ENCODE measurements around the gene CPLX1.
"Not testable (repeated sequence)": the region's sequence is repeated elsewhere in the genome, so short reads cannot be mapped to it uniquely, and the experiment has no call there.

CPLX1 gene

GRCh38 chr4:764405-765169 lies 61.3 kb downstream of the CPLX1 start:
- no peak for FAIRE-seq
- TF ChIP-seq POLR2A (IDR thresholded peaks at IDR 0.05; ENCODE audit: low read depth, low read length) (no peak), SPI1 (IDR thresholded peaks at IDR 0.05; ENCODE audit: low read depth, low read length) (no peak), POU2F2 (IDR thresholded peaks at IDR 0.05; ENCODE audit: low read depth, low read length) (no peak), POLR2AphosphoS5 (IDR thresholded peaks at IDR 0.05; ENCODE audit: low read depth, low read length) (no peak), PAX5 (IDR thresholded peaks at IDR 0.05; ENCODE audit: insufficient read depth, low read length, severe bottlenecking) (no peak), TAF1 (IDR thresholded peaks at IDR 0.05; ENCODE audit: low read depth, low read length) (no peak)
- no peak for DNase-seq (ENCODE audit: insufficient read length, low spot score)

- no peak for TF ChIP-seq POLR2AphosphoS5 (IDR thresholded peaks at IDR 0.05; ENCODE audit: low read depth, low read length)
- FAIRE-seq (no peak), DNase-seq (ENCODE audit: insufficient read length, low spot score) (no peak)
Observed at GRCh38 chr4:763922-764321, 62.0 kb downstream of the CPLX1 start.

DNA sequence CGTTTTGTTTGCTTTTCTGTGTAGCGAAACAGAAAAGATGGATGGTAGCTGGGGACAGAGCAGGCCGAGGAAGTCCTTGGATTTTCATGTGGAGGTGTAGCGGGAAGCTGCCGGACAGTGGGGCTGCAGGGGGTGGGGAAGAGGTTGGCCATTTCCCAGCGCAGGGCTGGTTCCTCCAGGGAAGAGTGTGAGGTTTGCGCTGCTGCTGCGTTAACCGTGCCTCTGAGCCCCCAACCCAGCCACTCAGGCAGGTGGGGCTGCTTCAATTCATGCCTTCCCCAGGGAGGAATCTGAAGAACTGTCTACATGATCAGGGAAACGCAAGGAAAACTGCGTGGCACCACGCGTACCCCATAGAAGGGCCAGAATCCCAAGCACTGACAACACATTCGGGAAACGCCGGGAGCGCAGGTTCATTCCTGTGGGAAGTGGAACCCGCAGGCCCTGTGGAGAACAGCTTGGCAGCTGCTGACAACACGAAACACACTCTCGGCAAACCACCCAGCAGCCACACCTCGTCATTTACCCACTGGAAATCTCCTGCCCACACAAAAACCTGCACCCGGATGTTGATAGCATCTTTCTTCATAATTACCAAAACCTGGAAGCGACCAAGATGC lies 62.6 kb downstream of the CPLX1 start:
- TF ChIP-seq POLR2AphosphoS5 (IDR thresholded peaks at IDR 0.05; ENCODE audit: low read depth, low read length) (no peak), POU2F2 (IDR thresholded peaks at IDR 0.05; ENCODE audit: low read depth, low read length) (no peak), TAF1 (IDR thresholded peaks at IDR 0.05; ENCODE audit: low read depth, low read length) (no peak), PAX5 (IDR thresholded peaks at IDR 0.05; ENCODE audit: insufficient read depth, low read length, severe bottlenecking) (no peak), SPI1 (IDR thresholded peaks at IDR 0.05; ENCODE audit: low read depth, low read length) (no peak), POLR2A (IDR thresholded peaks at IDR 0.05; ENCODE audit: low read depth, low read length) (no peak)
- no peak for FAIRE-seq

GRCh38 chr4:762211-763190 lies 63.4 kb downstream of the CPLX1 start:
- FAIRE-seq (no peak), DNase-seq (ENCODE audit: insufficient read length, low spot score) (no peak)
- TF ChIP-seq POLR2A (IDR thresholded peaks at IDR 0.05; ENCODE audit: low read depth, low read length) (no peak), PAX5 (IDR thresholded peaks at IDR 0.05; ENCODE audit: insufficient read depth, low read length, severe bottlenecking) (no peak), POLR2AphosphoS5 (IDR thresholded peaks at IDR 0.05; ENCODE audit: low read depth, low read length) (no peak), TAF1 (IDR thresholded peaks at IDR 0.05; ENCODE audit: low read depth, low read length) (no peak), POU2F2 (IDR thresholded peaks at IDR 0.05; ENCODE audit: low read depth, low read length) (no peak), SPI1 (IDR thresholded peaks at IDR 0.05; ENCODE audit: low read depth, low read length) (no peak)

More for the DNA sequence above, 62.6 kb downstream of the CPLX1 start:
- no peak for DNase-seq (ENCODE audit: insufficient read length, low spot score)

- FAIRE-seq, result no peak
- no peak for DNase-seq (ENCODE audit: insufficient read length, low spot score)
- TF ChIP-seq POLR2AphosphoS5 (IDR thresholded peaks at IDR 0.05; ENCODE audit: low read depth, low read length), result no peak
- TF ChIP-seq POU2F2 (IDR thresholded peaks at IDR 0.05; ENCODE audit: low read depth, low read length), result no peak
- TF ChIP-seq TAF1 (IDR thresholded peaks at IDR 0.05; ENCODE audit: low read depth, low read length), result no peak
- TF ChIP-seq POLR2A (IDR thresholded peaks at IDR 0.05; ENCODE audit: low read depth, low read length), result no peak
- no peak for TF ChIP-seq SPI1 (IDR thresholded peaks at IDR 0.05; ENCODE audit: low read depth, low read length)
- no peak for TF ChIP-seq PAX5 (IDR thresholded peaks at IDR 0.05; ENCODE audit: insufficient read depth, low read length, severe bottlenecking)
Observed at GRCh38 chr4:761739-762138, 64.2 kb downstream of the CPLX1 start.

DNA sequence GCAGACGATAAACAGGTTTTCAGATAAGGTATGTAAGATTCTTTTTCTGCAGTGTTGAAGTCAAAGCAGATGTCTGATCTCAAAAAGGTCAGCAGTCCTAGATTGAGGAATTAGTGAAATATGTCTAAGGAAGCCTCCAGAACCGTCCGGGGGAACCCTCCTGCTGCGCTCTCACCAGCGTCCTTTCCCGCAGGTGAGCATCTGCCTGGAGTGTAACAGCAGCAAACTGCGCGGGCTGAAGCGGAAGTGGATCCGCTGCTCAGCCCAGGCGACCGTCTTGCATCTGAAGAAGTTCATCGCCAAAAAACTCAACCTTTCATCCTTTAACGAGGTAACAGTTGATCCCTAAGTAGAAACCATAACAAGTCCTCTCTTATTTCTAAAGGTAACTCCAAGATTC lies 64.8 kb downstream of the CPLX1 start:
- FAIRE-seq (no peak), DNase-seq (ENCODE audit: insufficient read length, low spot score) (no peak)
- TF ChIP-seq POLR2A (IDR thresholded peaks at IDR 0.05; ENCODE audit: low read depth, low read length) (no peak), POU2F2 (IDR thresholded peaks at IDR 0.05; ENCODE audit: low read depth, low read length) (no peak), PAX5 (IDR thresholded peaks at IDR 0.05; ENCODE audit: insufficient read depth, low read length, severe bottlenecking) (no peak), TAF1 (IDR thresholded peaks at IDR 0.05; ENCODE audit: low read depth, low read length) (no peak), POLR2AphosphoS5 (IDR thresholded peaks at IDR 0.05; ENCODE audit: low read depth, low read length) (no peak), SPI1 (IDR thresholded peaks at IDR 0.05; ENCODE audit: low read depth, low read length) (no peak)

DNA sequence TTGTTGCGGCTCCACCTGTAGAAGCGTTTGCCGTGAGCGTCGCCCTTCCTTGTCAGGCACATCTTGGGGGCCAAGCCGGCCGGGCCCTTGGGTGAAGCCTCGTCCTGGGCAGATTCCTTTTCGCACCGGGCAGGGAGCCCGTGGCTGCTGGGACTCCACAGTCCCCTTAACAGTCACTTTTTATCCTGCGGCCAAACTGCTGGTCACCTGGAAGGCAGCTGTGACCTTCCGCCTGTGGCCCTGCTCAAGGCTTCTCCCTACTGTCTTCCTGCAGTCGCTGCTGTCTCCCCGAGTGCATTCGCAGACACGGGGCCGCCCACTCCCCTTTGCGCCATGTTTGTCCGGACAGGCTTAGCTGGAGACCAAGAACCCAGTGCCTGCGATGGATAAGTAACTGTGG lies 65.3 kb downstream of the CPLX1 start:
- DNase-seq (ENCODE audit: insufficient read length, low spot score), result no peak
- FAIRE-seq, result no peak
- TF ChIP-seq TAF1 (IDR thresholded peaks at IDR 0.05; ENCODE audit: low read depth, low read length), result no peak
- TF ChIP-seq POLR2AphosphoS5 (IDR thresholded peaks at IDR 0.05; ENCODE audit: low read depth, low read length), result no peak
- no peak for TF ChIP-seq PAX5 (IDR thresholded peaks at IDR 0.05; ENCODE audit: insufficient read depth, low read length, severe bottlenecking)
- TF ChIP-seq POU2F2 (IDR thresholded peaks at IDR 0.05; ENCODE audit: low read depth, low read length), result no peak

DNA sequence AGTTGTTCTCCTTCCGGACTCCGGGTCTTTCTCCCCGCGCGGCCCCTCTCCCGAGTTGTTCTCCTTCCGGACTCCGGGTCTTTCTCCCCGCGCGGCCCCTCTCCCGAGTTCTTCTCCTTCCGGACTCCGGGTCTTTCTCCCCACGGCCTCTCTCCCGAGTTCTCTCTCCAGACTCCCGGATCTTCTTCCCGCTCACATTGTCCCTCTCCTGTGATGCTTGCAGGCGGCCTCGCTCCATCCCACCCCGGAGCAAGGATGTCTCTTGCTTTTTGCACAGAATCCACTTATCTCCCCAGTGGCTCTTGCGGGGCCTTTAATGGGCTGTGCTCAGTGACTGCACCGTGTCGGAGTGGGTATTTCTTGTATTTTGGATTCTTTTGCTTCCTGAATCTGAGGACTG lies 66.1 kb downstream of the CPLX1 start:
- DNase-seq (ENCODE audit: insufficient read length, low spot score); FAIRE-seq: not testable (repeated sequence)

GRCh38 chr4:757111-757510 lies 68.8 kb downstream of the CPLX1 start:
- TF ChIP-seq POLR2A (IDR thresholded peaks at IDR 0.05; ENCODE audit: low read depth, low read length), result no peak
- no peak for TF ChIP-seq PAX5 (IDR thresholded peaks at IDR 0.05; ENCODE audit: insufficient read depth, low read length, severe bottlenecking)
- no peak for TF ChIP-seq POU2F2 (IDR thresholded peaks at IDR 0.05; ENCODE audit: low read depth, low read length)
- no peak for TF ChIP-seq TAF1 (IDR thresholded peaks at IDR 0.05; ENCODE audit: low read depth, low read length)
- no peak for TF ChIP-seq POLR2AphosphoS5 (IDR thresholded peaks at IDR 0.05; ENCODE audit: low read depth, low read length)
- TF ChIP-seq SPI1 (IDR thresholded peaks at IDR 0.05; ENCODE audit: low read depth, low read length), result no peak
- FAIRE-seq (no peak), DNase-seq (ENCODE audit: insufficient read length, low spot score) (no peak)

Measured in GM12891 (cell line).